Keratinocyte (primary cell): ENCODE results near the gene METTL2A.
"Not testable (repeated sequence)": the region's sequence is repeated elsewhere in the genome, so short reads cannot be mapped to it uniquely, and the experiment has no call there.

Experiments used
- CTCF ChIP-seq, 3 experiments: IDR thresholded peaks in 1 of 3; conservative IDR thresholded peaks in 1 of 3; optimal IDR thresholded peaks in 1 of 3; 2 replicates in 2 of 3; 3 replicates in 1 of 3; pipeline versions ENCODE3 to v1.5.1; 2011; ENCODE audit warnings: low read length in 3 of 3, mild to moderate bottlenecking in 3 of 3, moderate library complexity in 2 of 3, control low read depth in 1 of 3, inconsistent platforms in 1 of 3; ENCODE audit not compliant: insufficient read depth in 2 of 3; ENCODE audit errors: extremely low read depth in 1 of 3
- EZH2 ChIP-seq: IDR thresholded peaks from one replicate; pipeline ENCODE4 v1.6.1; 2012; ENCODE audit warnings: inconsistent platforms, mild to moderate bottlenecking, low read length, moderate library complexity

- TF ChIP-seq CTCF (optimal IDR thresholded peaks at IDR 0.05 in 1 of 3, IDR thresholded peaks at IDR 0.05 in 1 of 3, conservative IDR thresholded peaks at IDR 0.05 in 1 of 3; ENCODE audit: extremely low read depth in 1 of 3, insufficient read depth in 2 of 3, low read length in 3 of 3); EZH2: not testable (repeated sequence)
Measured at GRCh38 chr17:62445791-62446190, 22.1 kb downstream of the METTL2A start.
